GM18502 (cell line): Measurements from ENCODE around the gene NEUROD1.
"Not testable (repeated sequence)": the region's sequence is repeated elsewhere in the genome, so short reads cannot be mapped to it uniquely, and the experiment has no call there.

ENCODE experiments used
- ATAC-seq: cut with Tn5 transposase; IDR thresholded peaks from one replicate; pipeline ENCODE4 v1.9.1; 2021; ENCODE audit warnings: mild to moderate bottlenecking; ENCODE audit not compliant: unreplicated experiment, poor library complexity

The NEUROD1 gene

GRCh38 chr2:181680055-181680936, at the start of gene NEUROD1:
TSS of gene NEUROD1 (minus strand) at chr2:181680517. CDS start at chr2:181678860, 1,657 bp downstream.
- no peak for ATAC-seq

GRCh38 chr2:181725476-181725875, 45.2 kb upstream of the NEUROD1 start:
- no peak for ATAC-seq

GRCh38 chr2:181724662-181725061, 44.3 kb upstream of the NEUROD1 start:
- no peak for ATAC-seq

GRCh38 chr2:181723731-181724130, 43.4 kb upstream of the NEUROD1 start:
- ATAC-seq: no peak

GRCh38 chr2:181715033-181715630, 34.8 kb upstream of the NEUROD1 start:
- peak; percentile 95 for ATAC-seq

- ATAC-seq: not testable (repeated sequence)
Measured at GRCh38 chr2:181711051-181711450, 30.7 kb upstream of the NEUROD1 start.

GRCh38 chr2:181702519-181702918, 22.2 kb upstream of the NEUROD1 start:
- ATAC-seq: not testable (repeated sequence)

GRCh38 chr2:181698223-181698622, 17.9 kb upstream of the NEUROD1 start:
- no peak for ATAC-seq

- no peak for ATAC-seq
Measured at GRCh38 chr2:181697571-181697970, 17.3 kb upstream of the NEUROD1 start.

- ATAC-seq: no peak
Measured at GRCh38 chr2:181697126-181697525, 16.8 kb upstream of the NEUROD1 start.

- ATAC-seq: no peak
Measured at GRCh38 chr2:181694271-181694670, 14.0 kb upstream of the NEUROD1 start.

GRCh38 chr2:181690860-181691259, 10.5 kb upstream of the NEUROD1 start:
- no peak for ATAC-seq

- no peak for ATAC-seq
Measured at GRCh38 chr2:181686576-181687185, 6.4 kb upstream of the NEUROD1 start.

GRCh38 chr2:181685150-181685688, 4.9 kb upstream of the NEUROD1 start:
- no peak for ATAC-seq

- ATAC-seq: no peak
Measured at GRCh38 chr2:181684454-181685149, 4.3 kb upstream of the NEUROD1 start.

- ATAC-seq: no peak
Measured at GRCh38 chr2:181683518-181684453, 3.5 kb upstream of the NEUROD1 start.

- ATAC-seq: no peak
Measured at GRCh38 chr2:181682795-181683517, 2.6 kb upstream of the NEUROD1 start.

GRCh38 chr2:181682026-181682789, 1.9 kb upstream of the NEUROD1 start:
- ATAC-seq: no peak
